Prostate gland (tissue), 2 donors: Measurements from ENCODE around the gene KIF21B. TPM values are rescaled to one million over a fixed set of nuclear protein-coding genes. Genes with fewer than 3 reads are reported as not detected.
A peak's percentile ranks its signal among the peaks of the same experiment; 100 is the strongest.

Experiments used
- DNase-seq: peaks from one replicate; pipeline ENCODE4 v3.0.0-alpha.2; 2019; ENCODE audit warnings: low spot score
- H3K27ac ChIP-seq, 2 donors: fragments of 200-600 bp; sonication (generic); 2 replicates each; pipeline ENCODE4 v1.5.1; 2017 to 2019
- H3K27me3 ChIP-seq: fragments of 200-600 bp; sonication (generic); replicated peaks from 2 replicates; pipeline ENCODE4 v1.5.1; 2019; ENCODE audit not compliant: insufficient read depth
- H3K36me3 ChIP-seq, 2 donors: fragments of 200-600 bp; sonication (generic); 1 replicate in 1 of 2; 2 replicates in 1 of 2; pipeline versions ENCODE4 v1.5.1 to v1.8.1; 2017 to 2019
- H3K4me1 ChIP-seq: fragments of 200-600 bp; sonication (generic); replicated peaks from 2 replicates; pipeline ENCODE4 v1.5.1; 2019
- H3K4me3 ChIP-seq, 2 donors: fragments of 200-600 bp; sonication (generic); 2 replicates each; pipeline ENCODE4 v1.5.1; 2017 to 2019
- H3K9me3 ChIP-seq: fragments of 200-600 bp; sonication (generic); 2 replicates; pipeline ENCODE4 v1.5.1; 2017
- POLR2A ChIP-seq: fragments of 450-650 bp; IDR thresholded peaks from one replicate; pipeline ENCODE4 v1.6.1; 2016; ENCODE audit warnings: antibody characterized with exemption, mild to moderate bottlenecking
- POLR2AphosphoS5 ChIP-seq: sonication (generic); formaldehyde crosslinking; IDR thresholded peaks from one replicate; pipeline ENCODE4 v1.6.1; 2017; ENCODE audit warnings: antibody characterized with exemption
- WGBS: methylation state at CpG from one replicate; pipeline ENCODE4 v1.1.5; 2018; 5-methylcytosine and 5-hydroxymethylcytosine counted together
- intact Hi-C: fragments of 100-400 bp; cut with DNase I; formaldehyde crosslinking; loops from one replicate; pipeline ENCODE4 v1.14.2; 2022
- total RNA-seq, 2 donors: library from RNA; depleted of rRNA; stranded (reverse); fragments of >200 nt; gene quantifications; one replicate each; pipeline ENCODE4 v1.1.0, GENCODE V29; 2016
- TF ChIP-seq, protein P1 (sequence below), 4 experiments: fragments of 200-600 bp in 2 of 4; fragments of 450-650 bp in 2 of 4; sonication (generic) in 2 of 4; IDR thresholded peaks; 1 replicate in 3 of 4; 2 replicates in 1 of 4; pipeline ENCODE4 v1.5.1; 2016 to 2019; ENCODE audit warnings: antibody characterized with exemption in 4 of 4, mild to moderate bottlenecking in 2 of 4, moderate library complexity in 2 of 4

KIF21B gene
- total RNA-seq, 2 donors from 2014 or later = 0.46 to 10.5 TPM

GRCh38 chr1:201048521-201048920, 25.0 kb upstream of the KIF21B start:
- TF ChIP-seq, protein P1, sequence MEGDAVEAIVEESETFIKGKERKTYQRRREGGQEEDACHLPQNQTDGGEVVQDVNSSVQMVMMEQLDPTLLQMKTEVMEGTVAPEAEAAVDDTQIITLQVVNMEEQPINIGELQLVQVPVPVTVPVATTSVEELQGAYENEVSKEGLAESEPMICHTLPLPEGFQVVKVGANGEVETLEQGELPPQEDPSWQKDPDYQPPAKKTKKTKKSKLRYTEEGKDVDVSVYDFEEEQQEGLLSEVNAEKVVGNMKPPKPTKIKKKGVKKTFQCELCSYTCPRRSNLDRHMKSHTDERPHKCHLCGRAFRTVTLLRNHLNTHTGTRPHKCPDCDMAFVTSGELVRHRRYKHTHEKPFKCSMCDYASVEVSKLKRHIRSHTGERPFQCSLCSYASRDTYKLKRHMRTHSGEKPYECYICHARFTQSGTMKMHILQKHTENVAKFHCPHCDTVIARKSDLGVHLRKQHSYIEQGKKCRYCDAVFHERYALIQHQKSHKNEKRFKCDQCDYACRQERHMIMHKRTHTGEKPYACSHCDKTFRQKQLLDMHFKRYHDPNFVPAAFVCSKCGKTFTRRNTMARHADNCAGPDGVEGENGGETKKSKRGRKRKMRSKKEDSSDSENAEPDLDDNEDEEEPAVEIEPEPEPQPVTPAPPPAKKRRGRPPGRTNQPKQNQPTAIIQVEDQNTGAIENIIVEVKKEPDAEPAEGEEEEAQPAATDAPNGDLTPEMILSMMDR (IDR thresholded peaks at IDR 0.05) = no peak
- TF ChIP-seq POLR2A = no peak
- no peak for TF ChIP-seq POLR2AphosphoS5
- DNase-seq = no peak
- Histone ChIP-seq H3K4me3 (no peak overlapping the region), H3K27ac (no peak overlapping the region), H3K36me3 (no peaks in the 10 kb centered on the region), H3K4me1 (no peaks in the 10 kb centered on the region), H3K9me3 (no peaks in the 10 kb centered on the region), H3K27me3 (no peaks in the 10 kb centered on the region)
- 82% methylated on average over 13 of the region's 13 CpGs for WGBS
- intact Hi-C loops = no loop called here

GRCh38 chr1:201044119-201044518, 20.6 kb upstream of the KIF21B start:
- Histone ChIP-seq H3K9me3 (no peaks in the 10 kb centered on the region), H3K27ac (no peak overlapping the region), H3K27me3 (no peaks in the 10 kb centered on the region), H3K36me3 (no peaks in the 10 kb centered on the region), H3K4me3 (no peak overlapping the region), H3K4me1 (no peaks in the 10 kb centered on the region)
- 87% methylated on average over 9 of the region's 9 CpGs for WGBS
- DNase-seq = no peak
- TF ChIP-seq POLR2AphosphoS5 (no peak), POLR2A (no peak)
- TF ChIP-seq, protein P1 (IDR thresholded peaks at IDR 0.05) = no peak
- intact Hi-C loops = loop anchor here (5.0 kb wide), 1 partner anchor 72 kb away; no protein-coding TSS in a partner anchor

GRCh38 chr1:201042779-201043461, 19.4 kb upstream of the KIF21B start:
- TF ChIP-seq, protein P1 (IDR thresholded peaks at IDR 0.05) = peak; percentile 50 to 89 (median 72)
- no peak for TF ChIP-seq POLR2A
- peak; percentile 75 for TF ChIP-seq POLR2AphosphoS5
- WGBS = 27% methylated on average over 13 of the region's 13 CpGs
- Histone ChIP-seq H3K4me3 (no peak overlapping the region), H3K4me1 (no peaks in the 10 kb centered on the region), H3K36me3 (no peaks in the 10 kb centered on the region), H3K27me3 (no peaks in the 10 kb centered on the region), H3K9me3 (no peaks in the 10 kb centered on the region), H3K27ac (no peak overlapping the region)
- DNase-seq = peak; percentile 62
- intact Hi-C loops = loop anchor here (5.0 kb wide), 1 partner anchor 71 kb away; no protein-coding TSS in a partner anchor

- DNase-seq = no peak
- no peaks in the 10 kb centered on the region for H3K9me3 ChIP-seq
- H3K27me3 ChIP-seq = no peaks in the 10 kb centered on the region
- intact Hi-C loops = loop anchor here (5.0 kb wide), 1 partner anchor 69 kb away; no protein-coding TSS in a partner anchor
- H3K4me3 ChIP-seq = no peak overlapping the region
- no peaks in the 10 kb centered on the region for H3K36me3 ChIP-seq
- WGBS = 96% methylated on average over 2 of the region's 2 CpGs
- TF ChIP-seq POLR2AphosphoS5 (no peak), POLR2A (no peak)
- TF ChIP-seq, protein P1 (IDR thresholded peaks at IDR 0.05) = no peak
- no peak overlapping the region for H3K27ac ChIP-seq
- H3K4me1 ChIP-seq = no peaks in the 10 kb centered on the region
Measured at GRCh38 chr1:201041011-201041410, 17.5 kb upstream of the KIF21B start.

- Histone ChIP-seq H3K9me3 (no peaks in the 10 kb centered on the region), H3K27me3 (no peaks in the 10 kb centered on the region), H3K36me3 (no peaks in the 10 kb centered on the region), H3K27ac (no peak overlapping the region), H3K4me1 (no peaks in the 10 kb centered on the region), H3K4me3 (no peak overlapping the region)
- no peak for TF ChIP-seq POLR2AphosphoS5
- TF ChIP-seq POLR2A = no peak
- TF ChIP-seq, protein P1 (IDR thresholded peaks at IDR 0.05) = no peak
- 80% methylated on average over 5 of the region's 5 CpGs for WGBS
- intact Hi-C loops = loop anchor here (5.0 kb wide), 1 partner anchor 68 kb away; no protein-coding TSS in a partner anchor
- no peak for DNase-seq
Measured at GRCh38 chr1:201039876-201040275, 16.4 kb upstream of the KIF21B start.
